NCI-H187 treated with DMSO at 0.1 percent for 48 hours (cell line): Measurements from ENCODE around the gene ZNF382.
"Not testable (repeated sequence)": the region's sequence is repeated elsewhere in the genome, so short reads cannot be mapped to it uniquely, and the experiment has no call there.

Experiments used
- DNase-seq: peaks from one replicate; lab custom pipeline; 2025; lab: John Stamatoyannopoulos, UW

The ZNF382 gene

GRCh38 chr19:36605101-36605876 is at the start of gene ZNF382:
Gene ZNF382, plus strand, starts transcription at chr19:36605313. Its CDS starts 4,602 bp downstream, at chr19:36609915.
- peak; percentile 19 for DNase-seq

DNA sequence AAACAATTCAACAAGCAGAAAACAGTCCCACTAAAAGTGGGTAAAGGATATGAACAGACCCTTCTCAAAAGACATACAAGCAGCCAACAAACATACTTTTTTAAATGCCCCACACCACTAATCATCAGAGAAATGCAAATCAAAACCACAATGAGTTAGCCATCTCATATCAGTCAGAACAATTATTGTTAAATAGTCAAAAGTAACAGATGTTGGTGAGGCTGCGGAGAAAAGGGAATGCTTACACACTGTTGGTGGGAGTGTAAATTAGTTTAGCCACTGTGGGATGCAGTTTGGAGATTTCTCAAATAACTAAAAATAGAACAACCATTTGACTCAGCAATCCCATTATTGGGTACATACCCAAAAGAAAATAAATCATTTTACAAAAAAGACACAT is 40.7 kb upstream of the ZNF382 start:
- DNase-seq = no peak

DNA sequence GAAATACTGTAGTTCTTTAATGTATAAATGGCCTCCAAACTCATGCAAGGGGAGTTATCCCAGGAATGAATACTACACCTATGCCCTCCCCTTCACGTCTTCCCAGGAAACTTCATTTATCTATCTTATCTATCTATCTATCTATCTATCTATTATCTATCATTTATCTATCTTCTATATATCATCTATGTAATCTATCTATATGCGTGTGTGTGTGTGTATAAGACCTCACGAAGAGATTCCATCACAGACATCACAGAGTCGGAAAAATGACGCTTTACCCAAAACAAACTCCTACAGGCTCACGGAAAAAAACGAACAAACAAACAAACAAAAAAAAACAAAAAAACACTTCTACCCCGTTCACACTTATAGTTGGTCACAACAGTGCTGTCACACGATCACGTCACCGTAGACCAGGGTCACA is 32.5 kb upstream of the ZNF382 start:
- no peak for DNase-seq

- peak; percentile 56 for DNase-seq
These were observed 31.9 kb upstream of the ZNF382 start, which contains the start of gene ZNF529 for GRCh38 chr19:36573020-36573894. Gene ZNF529, minus strand, starts transcription at chr19:36573292. Its CDS starts 946 bp downstream, at chr19:36572346.

DNA sequence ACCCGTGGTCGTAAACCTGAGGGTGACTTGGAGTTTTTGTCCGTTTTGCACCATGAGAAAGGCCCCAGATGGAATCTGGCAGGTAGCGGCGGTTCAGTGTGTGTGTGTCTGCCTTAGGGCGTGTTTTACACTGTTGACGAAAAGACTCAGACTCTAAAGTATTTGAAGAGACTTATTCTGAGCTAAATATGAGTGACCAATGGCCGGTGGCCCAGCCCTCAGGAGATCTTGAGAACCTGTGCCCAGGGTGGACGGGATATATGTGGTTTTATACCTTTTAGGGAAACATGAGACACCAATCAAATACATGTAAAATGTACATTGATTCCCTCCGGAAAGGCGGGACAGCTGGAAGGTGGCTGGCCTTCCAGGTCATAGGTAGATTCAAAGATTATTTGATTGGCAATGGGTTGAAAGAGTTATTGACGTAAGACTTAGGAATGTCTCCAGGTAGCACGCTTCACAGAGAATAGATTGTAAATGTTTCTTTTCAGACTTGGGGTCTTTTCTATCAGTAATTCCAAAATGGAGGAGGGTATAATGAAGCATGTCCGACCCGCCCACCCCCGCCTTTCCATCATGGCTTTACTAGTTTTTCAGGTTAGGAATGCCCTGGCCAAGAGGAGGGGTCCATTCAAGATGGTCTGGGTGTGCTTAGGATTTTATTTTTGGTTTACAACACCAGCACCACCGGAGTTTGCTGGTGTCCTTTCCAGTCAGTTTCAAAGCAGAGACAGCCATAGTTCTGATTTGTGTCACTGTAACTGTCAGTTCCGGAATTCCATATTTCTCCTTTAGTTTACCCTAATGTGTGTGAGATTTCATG is 31.0 kb upstream of the ZNF382 start:
- no peak for DNase-seq

GRCh38 chr19:36574741-36575140 is 30.4 kb upstream of the ZNF382 start:
- DNase-seq = no peak

DNA sequence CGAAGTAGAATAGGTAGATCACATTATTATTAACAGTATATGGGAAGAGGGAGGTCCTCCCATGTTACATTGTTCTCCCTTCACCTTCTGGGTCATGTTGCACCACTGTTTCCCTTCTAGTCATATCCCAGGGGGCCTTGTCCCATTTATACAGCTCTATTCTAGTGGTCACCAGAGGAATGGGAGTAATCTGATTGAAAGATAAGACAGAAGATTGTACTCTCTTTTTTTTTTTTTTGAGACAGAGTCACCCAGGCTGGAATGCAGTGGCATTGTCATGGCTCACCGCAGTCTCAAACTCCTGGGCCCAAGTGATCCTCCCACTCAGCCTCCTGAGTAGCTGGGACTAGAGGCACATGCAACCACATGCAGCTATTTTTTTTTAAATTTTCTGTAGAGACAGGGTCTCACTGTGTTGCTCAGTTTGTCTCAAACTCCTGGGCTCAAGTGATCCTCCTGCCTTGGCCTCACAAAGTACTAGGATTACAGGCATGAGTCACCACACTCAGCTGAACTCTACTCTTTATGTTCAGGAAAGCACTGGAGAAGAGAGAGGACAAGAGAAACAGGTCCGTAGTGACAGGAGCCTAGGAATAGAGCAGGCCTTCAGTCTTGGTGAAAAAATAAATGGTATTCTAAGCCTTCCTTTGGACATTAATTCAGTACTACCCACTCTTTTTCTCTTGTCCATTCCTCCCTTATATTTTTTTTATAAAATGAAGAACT is 27.7 kb upstream of the ZNF382 start:
- no peak for DNase-seq

- no peak for DNase-seq
These were observed 25.9 kb upstream of the ZNF382 start for GRCh38 chr19:36579255-36579654.

GRCh38 chr19:36602681-36603080 is 2.4 kb upstream of the ZNF382 start:
- not testable (repeated sequence) for DNase-seq

DNA sequence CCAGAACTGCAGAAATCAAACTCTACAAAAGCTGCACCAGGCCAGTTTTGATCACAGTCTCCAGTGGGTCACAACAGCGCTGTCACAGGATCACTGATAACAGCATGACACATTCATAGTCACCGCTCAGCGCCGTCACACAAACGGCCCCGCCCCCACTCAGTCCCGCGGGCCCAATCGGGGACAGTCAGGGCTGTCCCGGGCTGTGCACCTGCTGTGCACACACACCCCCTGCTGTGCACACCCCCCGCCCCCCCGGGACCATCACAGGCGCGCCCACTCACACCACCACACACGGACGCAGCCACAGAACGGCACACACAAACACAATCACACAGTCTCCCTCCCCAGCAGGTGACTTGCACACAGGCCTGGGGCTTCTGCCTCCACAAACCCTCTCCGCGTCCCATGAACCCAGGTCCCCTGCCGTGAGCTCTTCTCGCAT is 435 bp upstream of the ZNF382 start:
- no peak for DNase-seq

- no peak for DNase-seq
These were observed 865 bp downstream of the ZNF382 start for GRCh38 chr19:36605877-36606478.

GRCh38 chr19:36627057-36627456 is 21.9 kb downstream of the ZNF382 start:
- no peak for DNase-seq

- no peak for DNase-seq
These were observed 30.2 kb downstream of the ZNF382 start for GRCh38 chr19:36635342-36635741.

GRCh38 chr19:36638862-36639510 is 33.9 kb downstream of the ZNF382 start:
- no peak for DNase-seq

DNA sequence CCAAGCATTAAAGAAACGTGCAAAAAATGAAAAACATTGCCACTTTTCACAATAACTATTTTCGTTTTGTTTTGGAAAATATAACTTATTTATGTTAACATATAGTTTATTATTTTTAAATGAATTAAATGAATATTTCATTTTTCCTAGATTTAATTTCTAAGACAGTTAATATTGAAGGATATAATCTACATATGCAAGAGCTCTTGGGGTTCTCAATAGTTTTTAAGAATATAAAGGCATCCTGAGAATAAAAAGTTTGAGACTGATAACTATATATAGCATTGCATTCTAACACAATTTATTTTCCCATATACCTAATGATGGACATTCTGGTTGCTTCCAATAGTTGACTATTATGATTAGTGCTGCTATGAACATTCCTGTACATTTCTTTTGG is 41.6 kb downstream of the ZNF382 start:
- no peak for DNase-seq

DNA sequence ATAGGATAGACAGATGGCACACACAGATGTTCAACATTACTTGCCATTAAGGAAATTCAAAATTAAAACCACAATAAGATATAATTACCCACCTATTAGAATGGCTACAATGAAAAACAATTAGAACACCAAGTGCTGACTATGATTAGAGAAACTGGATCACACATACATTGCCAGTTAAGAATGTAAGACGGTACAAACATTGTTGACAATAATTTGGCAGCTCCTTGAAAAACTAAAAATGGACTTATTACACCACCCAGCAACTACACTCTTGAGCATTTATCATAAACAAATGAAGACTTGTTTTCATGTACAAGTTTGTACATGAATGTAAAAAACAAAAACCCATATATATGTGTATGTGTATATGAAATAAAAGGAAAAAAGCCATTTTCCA is 47.8 kb downstream of the ZNF382 start:
- no peak for DNase-seq

GRCh38 chr19:36665832-36666231 is 60.7 kb downstream of the ZNF382 start:
- DNase-seq = no peak

- no peak for DNase-seq
These were observed 63.5 kb downstream of the ZNF382 start for GRCh38 chr19:36668646-36669045.

GRCh38 chr19:36672368-36672767 is 67.3 kb downstream of the ZNF382 start:
- no peak for DNase-seq

GRCh38 chr19:36674201-36674600 is 69.1 kb downstream of the ZNF382 start:
- DNase-seq = no peak
